GM23248 (cell line): ENCODE results near the gene ADCY6. TPM values are rescaled to one million over a fixed set of nuclear protein-coding genes. Genes with fewer than 3 reads are reported as not detected.
A peak's percentile ranks its signal among the peaks of the same experiment; 100 is the strongest.
"Not testable (repeated sequence)": the region's sequence is repeated elsewhere in the genome, so short reads cannot be mapped to it uniquely, and the experiment has no call there.

ENCODE experiments used
- DNase-seq: peaks from one replicate; pipeline ENCODE4 v3.0.0-alpha.2; 2015
- H2AFZ ChIP-seq: fragments of 200-600 bp; sonication (generic); 2 replicates; pipeline ENCODE4 v1.6.1; 2016; ENCODE audit warnings: antibody characterized with exemption
- H3F3A ChIP-seq: fragments of 200-600 bp; sonication (generic); 2 replicates; pipeline ENCODE4 v1.6.1; 2016; ENCODE audit warnings: mild to moderate bottlenecking, antibody characterized with exemption, mixed run types; ENCODE audit not compliant: insufficient read depth
- H3K27ac ChIP-seq: fragments of 200-600 bp; sonication (generic); 2 replicates; pipeline ENCODE4 v1.5.1; 2016; ENCODE audit warnings: mild to moderate bottlenecking
- H3K27me3 ChIP-seq: fragments of 200-600 bp; sonication (generic); replicated peaks from 2 replicates; pipeline ENCODE4 v1.6.1; 2016; ENCODE audit warnings: mild to moderate bottlenecking; ENCODE audit not compliant: insufficient read depth
- H3K36me3 ChIP-seq: fragments of 200-600 bp; sonication (generic); 2 replicates; pipeline ENCODE4 v1.6.1; 2016; ENCODE audit warnings: low read depth, mild to moderate bottlenecking
- H3K4me1 ChIP-seq: fragments of 200-600 bp; sonication (generic); 2 replicates; pipeline ENCODE4 v1.6.1; 2016; ENCODE audit warnings: mild to moderate bottlenecking; ENCODE audit not compliant: insufficient read depth
- H3K4me2 ChIP-seq: fragments of 200-600 bp; sonication (generic); one replicate; pipeline ENCODE4 v1.6.1; 2016; ENCODE audit warnings: mild to moderate bottlenecking; ENCODE audit not compliant: unreplicated experiment
- H3K4me3 ChIP-seq: fragments of 200-600 bp; sonication (generic); 2 replicates; pipeline ENCODE4 v1.5.1; 2016; ENCODE audit warnings: mild to moderate bottlenecking
- H3K79me2 ChIP-seq: fragments of 200-600 bp; sonication (generic); 2 replicates; pipeline ENCODE4 v1.6.1; 2016; ENCODE audit warnings: mild to moderate bottlenecking; ENCODE audit not compliant: insufficient read depth
- H3K9ac ChIP-seq: fragments of 200-600 bp; sonication (generic); 2 replicates; pipeline ENCODE4 v1.6.1; 2016; ENCODE audit warnings: mild to moderate bottlenecking
- H3K9me2 ChIP-seq: fragments of 200-600 bp; sonication (generic); 2 replicates; pipeline ENCODE4 v1.6.1; 2016; ENCODE audit warnings: mixed run types, mild to moderate bottlenecking, moderate library complexity; ENCODE audit not compliant: insufficient read depth
- H3K9me3 ChIP-seq: fragments of 200-600 bp; sonication (generic); one replicate; pipeline ENCODE4 v1.6.1; 2017; ENCODE audit warnings: low read depth
- H4K20me1 ChIP-seq: fragments of 200-600 bp; sonication (generic); 2 replicates; pipeline ENCODE4 v1.6.0; 2016; ENCODE audit not compliant: insufficient read depth
- EZH2 ChIP-seq: fragments of 200-600 bp; sonication (generic); IDR thresholded peaks from 2 replicates; pipeline ENCODE4 v1.6.1; 2018; ENCODE audit warnings: antibody characterized with exemption, mild to moderate bottlenecking; ENCODE audit not compliant: insufficient read depth, poor library complexity, severe bottlenecking
- EZH2phosphoT487 ChIP-seq: fragments of 200-600 bp; sonication (generic); IDR thresholded peaks from 2 replicates; pipeline ENCODE4 v1.6.1; 2018; ENCODE audit warnings: antibody characterized with exemption, moderate library complexity, mild to moderate bottlenecking, low read depth; ENCODE audit not compliant: insufficient read depth
- WGBS, 2 experiments: methylation state at CpG; one replicate each; pipeline ENCODE4 v1.1.6; 2015 to 2017; ENCODE audit warnings: low lambda C conversion rate in 2 of 2, low coverage in 1 of 2; ENCODE audit errors: missing lambda C conversion rate in 2 of 2; 5-methylcytosine and 5-hydroxymethylcytosine counted together
- in situ Hi-C: fragments of 300-500 bp; cut with MboI; formaldehyde crosslinking; loops from 2 replicates; pipeline ENCODE4 v1.15.0; 2020
- microRNA-seq: library from miRNA; unstranded; fragments of <30 nt; microRNA quantifications from one replicate; pipeline ENCODE4, GENCODE V29; 2016; ENCODE audit warnings: borderline number of aligned reads
- polyA plus RNA-seq: library from polyadenylated mRNA; unstranded; fragments of >200 nt; fragmentation: Nextera tagmentation; extraction: Ambion mirVana; gene quantifications from 2 replicates; pipeline ENCODE4 v1.2.1, GENCODE V29; 2016
- small RNA-seq: library from RNA; depleted of rRNA; stranded (forward); fragments of <200 nt; gene quantifications from one replicate; pipeline ENCODE3, GENCODE V24; 2014; ENCODE audit warnings: low read depth, low replicate concordance
- total RNA-seq: library from RNA; depleted of rRNA; stranded (reverse); fragments of >200 nt; shearing (Covaris generic); gene quantifications from 2 replicates; pipeline ENCODE4 v1.2.3, GENCODE V29; 2014; rRNA removed

ADCY6 gene
- total and polyA plus RNA-seq, 2 experiments from 2014 or later, result 4.1 to 24.8 TPM

DNA sequence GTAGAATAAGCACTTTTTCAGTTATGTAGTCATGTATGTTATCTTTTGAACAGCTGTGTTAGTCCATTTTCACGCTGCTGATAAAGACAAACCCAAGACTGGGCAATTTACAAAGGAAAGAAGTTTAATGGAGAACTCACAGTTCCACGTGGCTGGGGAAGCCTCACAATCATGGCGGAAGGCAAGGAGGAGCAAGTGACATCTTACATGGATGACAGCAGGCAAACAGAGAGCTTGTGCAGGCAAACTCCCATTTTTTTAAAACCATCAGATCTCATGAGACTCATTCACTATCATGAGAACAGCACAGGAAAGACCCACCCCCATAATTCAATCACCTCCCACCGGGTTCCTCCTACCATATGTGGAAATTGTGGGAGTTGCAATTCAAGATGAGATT lies 69.9 kb downstream of the ADCY6 start:
- H3K27ac ChIP-seq, DNase-seq: not testable (repeated sequence)
- 81 to 83% methylated on average over 4 of the region's 4 CpGs for WGBS, 2 experiments

DNA sequence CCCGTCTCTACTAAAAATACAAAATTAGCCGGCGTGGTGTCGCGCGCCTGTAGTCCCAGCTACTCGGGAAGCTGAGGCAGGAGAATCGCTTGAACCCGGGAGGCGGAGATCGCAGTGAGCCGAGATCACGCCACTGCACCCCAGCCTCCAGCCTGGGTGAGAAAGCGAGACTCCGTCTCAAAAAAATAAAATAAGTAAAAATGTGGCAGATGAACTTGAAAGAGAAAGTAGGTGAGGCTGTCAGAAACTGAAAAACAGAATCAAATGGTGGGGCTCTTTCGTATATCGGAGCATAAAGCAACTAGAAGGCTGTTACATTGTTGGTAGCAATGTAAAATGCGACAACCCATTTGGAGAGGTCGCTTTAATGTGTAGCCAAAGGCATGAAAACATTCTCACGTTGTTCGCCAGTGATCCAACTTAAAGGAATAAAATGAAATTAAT lies 71.6 kb downstream of the ADCY6 start:
- no peaks in the 10 kb centered on the region for H3K9me3 ChIP-seq
- H3K4me3 ChIP-seq, result peak overlapping the region; percentile 87
- H2AFZ ChIP-seq, result peak overlapping the region; percentile 91
- H4K20me1 ChIP-seq, result 0 out of 2 replicates have a peak, but pooled peaks cover 3% of the 10 kb centered on the region
- peaks cover 41% of the 10 kb centered on the region for H3K79me2 ChIP-seq
- in situ Hi-C loops, result no loop called here
- H3K4me2 ChIP-seq, result peak overlapping the region; percentile 69
- 4% methylated on average over 21 of the region's 21 CpGs for WGBS, 2 experiments
- peaks cover 25% of the 10 kb centered on the region for H3K4me1 ChIP-seq
- H3K27ac ChIP-seq, result peak overlapping the region; percentile 92
- no peaks in the 10 kb centered on the region for H3K9me2 ChIP-seq
- H3K27me3 ChIP-seq, result no peaks in the 10 kb centered on the region
- peak overlapping the region; percentile 95 for H3K9ac ChIP-seq
- no peak for TF ChIP-seq EZH2
- TF ChIP-seq EZH2phosphoT487, result no peak
- DNase-seq, result peak; percentile 38
- H3F3A ChIP-seq, result peaks cover 26% of the 10 kb centered on the region
- peaks cover 12% of the 10 kb centered on the region; the same call in 1 of the 2 replicates for H3K36me3 ChIP-seq

More for the DNA sequence above, 69.9 kb downstream of the ADCY6 start:
- H3K4me1 ChIP-seq, result peaks cover 16% of the 10 kb centered on the region
- H3K36me3 ChIP-seq, H3K27me3 ChIP-seq, H3K4me3 ChIP-seq, in situ Hi-C loops, H3K9ac ChIP-seq, H3K9me3 ChIP-seq, H2AFZ ChIP-seq, H3K4me2 ChIP-seq, H3K9me2 ChIP-seq, H4K20me1 ChIP-seq: not testable (repeated sequence)
- H3K79me2 ChIP-seq, result peaks cover 24% of the 10 kb centered on the region
- H3F3A ChIP-seq, result peaks cover 26% of the 10 kb centered on the region

- H2AFZ ChIP-seq, result peak within 1 kb of the TSS; percentile 91
- 0 out of 2 replicates have a peak, but pooled peaks cover 3% of the 10 kb centered on the region for H4K20me1 ChIP-seq
- H3K27me3 ChIP-seq, result no peaks in the 10 kb centered on the region
- peak within 1 kb of the TSS; percentile 96 for H3K4me2 ChIP-seq
- peaks cover 47% of the 10 kb centered on the region for H3K79me2 ChIP-seq
- in situ Hi-C loops, result no loop called here
- peaks cover 17% of the 10 kb centered on the region for H3K36me3 ChIP-seq
- peak; percentile 100 for DNase-seq
- H3K4me3 ChIP-seq, result peak within 1 kb of the TSS; percentile 87
- H3K4me1 ChIP-seq, result peaks cover 25% of the 10 kb centered on the region
- 0 to 1% methylated on average over 59 to 61 of the region's 61 CpGs for WGBS, 2 experiments
- H3F3A ChIP-seq, result peaks cover 26% of the 10 kb centered on the region
- H3K27ac ChIP-seq, result peak within 1 kb of the TSS; percentile 92
- peak within 1 kb of the TSS; percentile 95 for H3K9ac ChIP-seq
- H3K9me3 ChIP-seq, result no peaks in the 10 kb centered on the region
- no peaks in the 10 kb centered on the region for H3K9me2 ChIP-seq
- no peak for TF ChIP-seq EZH2phosphoT487
- TF ChIP-seq EZH2, result no peak
These were observed 72.2 kb downstream of the ADCY6 start, which contains the start of gene CCNT1 for GRCh38 chr12:48716493-48717251. CCNT1 (minus strand) TSS chr12:48716707; CDS start chr12:48716675, 32 bp downstream.

Small RNA genes within 50 kb of the gene (microRNA-seq; reads per million reads assigned to microRNA genes)
- not detected for gene MIR4701

Small RNA genes within 50 kb of the gene (small RNA-seq; reads per million reads assigned to genes)
- gene MIR4701 (not detected), gene RF00019 (not detected)

Other genes starting within 250 kb of the ADCY6 start
- not detected in 2 replicates for gene LALBA, start 219.0 kb downstream of the ADCY6 start, total RNA-seq
- not detected in 2 replicates for gene LALBA, start 219.0 kb downstream of the ADCY6 start, polyA plus RNA-seq
- gene KANSL2, start 106.9 kb downstream of the ADCY6 start, total RNA-seq, result 25.7 and 44.4 TPM in 2 replicates
- gene KANSL2, start 106.9 kb downstream of the ADCY6 start, polyA plus RNA-seq, result 28.6 and 30.0 TPM in 2 replicates
- gene CCNT1, start 72.4 kb downstream of the ADCY6 start, total RNA-seq, result 19.3 and 71.6 TPM in 2 replicates
- gene CCNT1, start 72.4 kb downstream of the ADCY6 start, polyA plus RNA-seq, result 5.5 and 6.7 TPM in 2 replicates
- gene CACNB3, start 29.4 kb upstream of the ADCY6 start, total RNA-seq, result 18.6 and 26.8 TPM in 2 replicates
- 22.4 and 22.6 TPM in 2 replicates for gene CACNB3, start 29.4 kb upstream of the ADCY6 start, polyA plus RNA-seq
- gene DDX23, start 63.1 kb upstream of the ADCY6 start, total RNA-seq, result 56.5 and 61.0 TPM in 2 replicates
- gene DDX23, start 63.1 kb upstream of the ADCY6 start, polyA plus RNA-seq, result 32.1 and 34.2 TPM in 2 replicates
- 0.32 TPM in 1 of 2 replicates, not detected in the other for gene RND1, start 76.8 kb upstream of the ADCY6 start, total RNA-seq
- 0.13 TPM in 1 of 2 replicates, not detected in the other for gene RND1, start 76.8 kb upstream of the ADCY6 start, polyA plus RNA-seq
- gene FKBP11, start 136.4 kb upstream of the ADCY6 start, total RNA-seq, result 17.4 and 28.1 TPM in 2 replicates
- gene FKBP11, start 136.4 kb upstream of the ADCY6 start, polyA plus RNA-seq, result 158 and 159 TPM in 2 replicates
- gene ARF3, start 168.4 kb upstream of the ADCY6 start, total RNA-seq, result 55.3 and 87.7 TPM in 2 replicates
- 65.0 and 71.7 TPM in 2 replicates for gene ARF3, start 168.4 kb upstream of the ADCY6 start, polyA plus RNA-seq
- 0.32 TPM in 1 of 2 replicates, not detected in the other for gene WNT10B, start 182.6 kb upstream of the ADCY6 start, total RNA-seq
- 0.29 and 0.61 TPM in 2 replicates for gene WNT10B, start 182.6 kb upstream of the ADCY6 start, polyA plus RNA-seq
- gene WNT1, start 189.2 kb upstream of the ADCY6 start, total RNA-seq, result not detected in 2 replicates
- gene WNT1, start 189.2 kb upstream of the ADCY6 start, polyA plus RNA-seq, result not detected in 2 replicates
- gene DDN, start 210.3 kb upstream of the ADCY6 start, total RNA-seq, result 0.13 TPM in 1 of 2 replicates, not detected in the other
- 0.06 TPM in 1 of 2 replicates, not detected in the other for gene DDN, start 210.3 kb upstream of the ADCY6 start, polyA plus RNA-seq
- 86.1 and 91.3 TPM in 2 replicates for gene PRKAG1, start 229.7 kb upstream of the ADCY6 start, total RNA-seq
- 62.5 and 66.8 TPM in 2 replicates for gene PRKAG1, start 229.7 kb upstream of the ADCY6 start, polyA plus RNA-seq